Adipocyte (in vitro differentiated cells): ENCODE measurements around the gene NPAS3.

ENCODE experiments used
- DNase-seq: peaks from one replicate; pipeline ENCODE4 v3.0.0-alpha.2; 2015; ENCODE audit warnings: low read depth
- H3K27me3 ChIP-seq: replicated peaks from 2 replicates; pipeline ENCODE4 v1.7.0; 2013; ENCODE audit warnings: mild to moderate bottlenecking, low read length, moderate library complexity; ENCODE audit not compliant: control insufficient read depth, insufficient read depth
- H3K36me3 ChIP-seq: 2 replicates; pipeline ENCODE4 v1.7.0; 2013; ENCODE audit warnings: low read length, mild to moderate bottlenecking, moderate library complexity; ENCODE audit not compliant: control insufficient read depth, insufficient read depth, severe bottlenecking
- H3K4me1 ChIP-seq: 2 replicates; pipeline ENCODE4 v1.7.0; 2013; ENCODE audit warnings: mild to moderate bottlenecking, low read length, moderate library complexity; ENCODE audit not compliant: control insufficient read depth, insufficient read depth
- H3K4me3 ChIP-seq: 2 replicates; pipeline ENCODE4 v1.7.0; 2013; ENCODE audit warnings: mild to moderate bottlenecking, low read length, moderate library complexity
- H3K9ac ChIP-seq: 2 replicates; pipeline ENCODE4 v1.7.0; 2013; ENCODE audit warnings: mild to moderate bottlenecking, low read length, moderate library complexity
- H3K9me3 ChIP-seq: 2 replicates; pipeline ENCODE4 v1.7.0; 2013; ENCODE audit warnings: mild to moderate bottlenecking, low read length, moderate library complexity; ENCODE audit not compliant: control insufficient read depth

NPAS3 gene

DNA sequence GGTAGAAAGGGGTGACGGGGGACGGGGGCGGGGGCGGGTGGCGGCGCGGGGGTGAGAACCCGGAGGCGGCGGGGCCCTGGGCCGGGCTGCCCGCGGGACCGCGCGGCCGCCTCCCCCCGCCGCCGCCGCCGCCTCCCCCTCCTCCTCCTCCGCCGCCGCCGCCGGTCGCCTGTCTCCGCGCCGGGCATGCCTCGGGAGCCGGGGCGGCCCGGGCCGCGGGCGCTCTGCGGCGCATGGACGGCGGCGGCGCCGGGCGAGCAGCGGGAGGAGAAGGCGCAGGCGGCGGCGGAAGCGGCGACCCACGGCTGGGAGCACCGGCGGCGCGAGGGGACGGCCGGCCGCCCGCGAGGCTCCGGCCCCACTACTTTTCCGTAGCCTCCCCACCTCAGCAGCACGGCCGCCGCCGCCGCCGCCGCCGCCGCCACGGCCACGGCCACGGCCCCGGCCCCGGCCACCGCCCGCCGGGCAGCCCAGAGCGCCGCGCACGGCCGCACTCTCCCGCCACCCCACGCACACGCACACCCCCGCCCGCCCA lies at the start of gene NPAS3:
TSS of gene NPAS3 (plus strand) at position 161 of the 535 bp plus-strand sequence.
- Histone ChIP-seq H3K27me3 (peaks cover 18% of the 10 kb centered on the region), H3K4me3 (peak within 1 kb of the TSS; percentile 87)
- DNase-seq = peak; percentile 59

DNA sequence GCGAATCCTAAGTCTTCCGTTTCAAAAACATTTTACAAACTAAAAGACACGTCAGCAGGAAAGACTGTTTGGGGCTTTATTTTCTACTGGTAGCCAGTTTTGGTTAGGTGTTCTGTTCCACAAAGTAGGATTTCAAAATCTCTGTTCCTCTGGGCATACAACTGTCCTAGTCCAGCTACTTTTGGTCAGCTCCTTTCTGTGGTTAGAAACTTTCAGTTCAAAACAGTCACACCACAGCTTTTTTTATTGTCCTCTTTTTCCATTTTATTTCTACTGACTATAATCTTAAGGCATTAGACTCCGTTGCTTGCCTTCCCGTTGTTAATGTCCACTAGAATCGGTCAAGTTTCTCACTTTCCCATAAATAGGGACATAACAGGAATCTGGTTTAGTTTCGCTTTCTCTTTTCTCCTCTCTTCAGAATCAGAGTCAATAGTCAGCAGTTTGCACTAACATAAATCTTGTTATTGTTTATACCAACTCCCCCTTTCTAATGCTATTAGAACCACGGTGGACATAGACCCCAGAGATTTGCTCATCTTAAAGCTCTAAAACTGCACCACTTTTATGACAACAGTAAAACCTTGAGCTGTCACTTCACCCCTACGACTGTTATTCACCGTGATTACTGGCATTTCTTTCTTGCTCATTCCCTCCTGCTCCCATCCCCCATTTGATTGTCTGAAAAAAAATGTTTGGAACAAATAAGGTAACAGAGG lies 41.5 kb upstream of the NPAS3 start:
- peaks cover 4% of the 10 kb centered on the region for H3K4me1 ChIP-seq
- no peaks in the 10 kb centered on the region for H3K27me3 ChIP-seq
- peak; percentile 43 for DNase-seq
- H3K9me3 ChIP-seq = no peaks in the 10 kb centered on the region
- no peaks in the 10 kb centered on the region for H3K36me3 ChIP-seq
- peak overlapping the region; percentile 82 for H3K9ac ChIP-seq
- H3K4me3 ChIP-seq = peak overlapping the region; percentile 89

More for the DNA sequence above, at the start of gene NPAS3:
- Histone ChIP-seq H3K36me3 (no peaks in the 10 kb centered on the region), H3K4me1 (peaks cover 13% of the 10 kb centered on the region), H3K9me3 (no peaks in the 10 kb centered on the region), H3K9ac (peak within 1 kb of the TSS; percentile 91)

DNA sequence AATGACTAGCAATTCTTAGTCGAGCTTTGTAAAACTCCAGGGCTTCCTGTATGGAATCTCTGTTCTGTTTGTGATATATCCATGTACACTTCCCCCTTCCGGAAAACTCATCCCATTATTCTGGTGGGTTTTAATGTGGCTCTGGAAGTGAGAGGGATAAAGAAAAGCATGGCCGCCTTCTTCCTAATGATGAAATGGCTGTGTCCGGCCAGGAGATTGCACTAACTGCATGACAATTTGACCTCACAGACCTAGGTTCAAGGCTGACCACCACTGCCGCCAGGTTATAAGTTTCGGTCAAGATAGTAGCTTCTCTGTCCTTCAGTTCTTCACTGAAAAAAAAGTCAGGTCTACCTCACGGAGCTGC lies 41.0 kb upstream of the NPAS3 start:
- H3K4me3 ChIP-seq = peak overlapping the region; percentile 89
- DNase-seq = no peak

DNA sequence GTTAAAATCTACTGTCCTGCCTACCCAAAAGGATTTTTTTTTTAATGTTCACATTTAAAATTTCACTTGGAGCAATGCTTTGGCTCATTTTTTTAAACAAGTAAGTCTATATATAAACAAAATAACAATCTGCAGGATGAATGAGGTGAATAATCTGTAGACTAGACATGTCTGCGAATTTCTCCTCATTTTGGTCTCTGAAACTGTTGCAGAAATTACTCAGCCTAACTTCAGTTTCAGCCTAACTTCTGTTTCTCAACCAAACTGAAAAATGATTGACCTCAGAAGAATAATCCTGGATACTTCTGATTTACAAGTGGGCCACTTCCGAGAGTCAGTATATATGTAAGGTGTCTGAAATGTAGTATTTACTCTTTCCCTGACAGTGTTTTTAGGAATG lies 39.8 kb upstream of the NPAS3 start:
- H3K27me3 ChIP-seq = no peaks in the 10 kb centered on the region
- H3K4me1 ChIP-seq = peaks cover 4% of the 10 kb centered on the region
- no peak overlapping the region for H3K9ac ChIP-seq
- H3K9me3 ChIP-seq = no peaks in the 10 kb centered on the region
- H3K36me3 ChIP-seq = no peaks in the 10 kb centered on the region
- no peak for DNase-seq
- no peak overlapping the region for H3K4me3 ChIP-seq

More for the DNA sequence above, 41.0 kb upstream of the NPAS3 start:
- H3K9me3 ChIP-seq = no peaks in the 10 kb centered on the region
- H3K27me3 ChIP-seq = no peaks in the 10 kb centered on the region
- peak overlapping the region; percentile 82 for H3K9ac ChIP-seq
- peaks cover 4% of the 10 kb centered on the region for H3K4me1 ChIP-seq
- H3K36me3 ChIP-seq = no peaks in the 10 kb centered on the region

DNA sequence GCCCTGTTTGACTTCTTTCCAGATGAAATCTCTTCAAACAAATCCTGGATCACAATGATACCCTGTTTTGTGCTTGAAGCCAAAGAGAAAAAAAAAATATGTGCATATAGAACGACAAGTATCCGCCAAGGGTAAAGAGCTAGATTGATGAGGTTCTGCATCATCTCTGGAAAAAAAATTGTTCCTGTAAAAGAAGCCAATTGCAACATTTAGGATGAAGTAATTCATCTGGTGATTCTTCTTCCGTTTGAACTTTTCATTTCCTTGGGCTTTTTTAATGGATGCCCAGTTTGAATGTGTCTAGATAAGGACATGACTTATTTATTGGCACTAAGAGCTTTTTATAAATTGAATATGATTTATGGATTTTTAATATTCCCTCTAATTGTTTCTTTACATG lies 38.1 kb upstream of the NPAS3 start:
- H3K9me3 ChIP-seq = no peaks in the 10 kb centered on the region

DNA sequence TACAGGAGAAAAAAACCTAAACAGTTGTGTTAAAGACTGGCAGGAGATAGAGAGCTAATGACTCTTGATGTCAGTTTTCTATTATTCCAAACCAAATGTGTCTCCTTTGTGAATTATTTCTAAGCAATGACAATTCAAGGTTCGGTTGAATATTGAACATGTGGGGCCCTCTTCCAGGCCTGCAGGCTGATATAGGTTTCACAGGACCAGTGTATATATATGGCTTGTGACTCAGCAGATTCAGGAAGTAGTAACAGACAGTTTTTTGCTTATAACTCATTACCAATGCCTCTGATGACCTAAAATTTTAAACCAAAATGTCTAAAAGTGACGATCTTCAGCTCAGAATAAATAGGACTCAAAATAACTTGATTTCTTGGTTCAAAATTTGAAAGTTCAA lies 33.7 kb upstream of the NPAS3 start:
- no peak overlapping the region for H3K9ac ChIP-seq
- no peaks in the 10 kb centered on the region for H3K36me3 ChIP-seq
- no peaks in the 10 kb centered on the region for H3K27me3 ChIP-seq
- H3K4me1 ChIP-seq = no peaks in the 10 kb centered on the region
- H3K4me3 ChIP-seq = no peak overlapping the region
- no peaks in the 10 kb centered on the region for H3K9me3 ChIP-seq
- no peak for DNase-seq

More for the DNA sequence above, 38.1 kb upstream of the NPAS3 start:
- Histone ChIP-seq H3K9ac (no peak overlapping the region), H3K27me3 (no peaks in the 10 kb centered on the region), H3K4me1 (peaks cover 4% of the 10 kb centered on the region), H3K36me3 (no peaks in the 10 kb centered on the region), H3K4me3 (no peak overlapping the region)
- no peak for DNase-seq

DNA sequence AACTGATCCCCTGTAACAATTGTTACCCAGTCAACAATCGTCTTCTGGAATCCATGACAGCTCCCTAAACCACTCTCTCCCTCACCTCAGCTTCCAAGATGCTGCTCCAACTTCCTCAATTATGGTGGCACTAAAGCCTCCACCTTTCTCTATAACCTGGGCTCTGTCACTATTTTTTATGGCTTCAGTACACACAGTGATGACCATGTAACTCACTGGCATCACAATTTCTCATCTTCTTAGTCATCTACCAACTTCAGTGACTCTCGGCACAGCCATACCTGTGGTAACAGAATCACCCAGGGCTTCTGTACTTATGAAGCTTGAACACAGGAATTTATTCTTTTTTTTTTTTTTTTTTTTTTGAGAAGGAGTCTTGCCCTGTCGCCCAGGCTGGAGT lies 32.0 kb upstream of the NPAS3 start:
- Histone ChIP-seq H3K27me3 (no peaks in the 10 kb centered on the region), H3K36me3 (no peaks in the 10 kb centered on the region), H3K9me3 (no peaks in the 10 kb centered on the region), H3K4me3 (no peak overlapping the region), H3K4me1 (no peaks in the 10 kb centered on the region), H3K9ac (no peak overlapping the region)
- DNase-seq = no peak

DNA sequence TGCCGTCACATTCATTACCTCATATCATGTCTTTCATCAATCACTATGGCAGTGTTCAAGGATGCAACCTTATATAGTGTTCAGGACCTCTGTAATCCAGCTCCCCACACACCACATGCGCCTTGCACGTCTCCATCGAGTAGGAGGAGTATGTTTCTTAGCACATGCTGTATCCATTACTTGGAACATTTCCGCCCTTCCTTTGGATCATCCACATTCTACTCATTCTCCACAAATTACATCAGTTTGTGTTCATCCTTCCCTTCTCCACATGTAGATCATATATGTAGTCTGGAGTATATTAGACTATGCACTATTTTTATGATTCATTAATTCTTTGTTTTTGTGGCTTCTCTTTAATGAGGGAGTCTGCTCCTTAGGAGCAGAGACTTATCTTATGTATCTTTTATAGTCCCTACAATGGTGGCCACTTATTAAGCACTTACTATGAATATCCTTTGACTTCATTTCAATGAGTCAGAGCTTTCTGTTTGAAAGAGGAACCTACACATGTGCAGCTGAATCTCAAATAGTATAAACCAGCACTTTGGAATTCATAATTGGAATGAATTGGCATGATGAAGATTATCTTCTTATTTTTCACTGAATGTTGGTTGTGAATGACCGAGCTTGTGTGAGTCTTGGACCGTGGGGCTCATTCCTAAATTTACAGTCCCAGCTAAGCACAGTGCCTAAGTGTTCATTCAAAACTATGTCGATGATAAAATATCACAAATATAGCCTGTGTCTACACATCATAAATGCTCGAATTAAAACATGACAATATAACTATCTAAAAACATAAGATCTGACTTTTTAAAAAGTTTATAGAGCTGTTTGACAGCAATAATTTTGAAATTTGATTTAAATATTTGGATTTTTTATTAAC lies 30.2 kb upstream of the NPAS3 start:
- Histone ChIP-seq H3K9ac (no peak overlapping the region), H3K9me3 (no peaks in the 10 kb centered on the region), H3K4me3 (no peak overlapping the region), H3K27me3 (no peaks in the 10 kb centered on the region), H3K36me3 (no peaks in the 10 kb centered on the region), H3K4me1 (no peaks in the 10 kb centered on the region)
- no peak for DNase-seq

DNA sequence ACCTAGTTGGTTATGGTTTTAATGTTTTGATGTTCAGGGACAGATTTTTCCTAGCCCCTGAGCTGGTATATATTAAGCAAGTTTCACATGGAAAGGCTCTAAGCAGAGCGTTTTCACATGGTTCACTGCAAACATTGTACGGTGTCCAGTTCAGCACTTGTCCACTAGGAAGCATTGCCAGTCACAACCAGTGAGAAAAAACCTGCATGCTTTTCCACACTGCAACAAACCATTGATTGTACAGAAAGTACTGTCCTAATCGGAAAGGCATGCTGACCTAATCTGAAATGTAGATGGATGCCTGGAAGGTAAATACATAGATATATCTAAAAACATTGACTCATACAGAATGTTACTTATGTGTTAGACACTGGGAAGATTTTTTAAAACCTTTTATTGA lies 25.0 kb upstream of the NPAS3 start:
- H3K4me1 ChIP-seq = no peaks in the 10 kb centered on the region
- no peaks in the 10 kb centered on the region for H3K36me3 ChIP-seq
- DNase-seq = peak; percentile 19
- H3K9me3 ChIP-seq = no peaks in the 10 kb centered on the region
- no peak overlapping the region for H3K4me3 ChIP-seq
- H3K27me3 ChIP-seq = peaks cover 12% of the 10 kb centered on the region
- H3K9ac ChIP-seq = no peak overlapping the region

DNA sequence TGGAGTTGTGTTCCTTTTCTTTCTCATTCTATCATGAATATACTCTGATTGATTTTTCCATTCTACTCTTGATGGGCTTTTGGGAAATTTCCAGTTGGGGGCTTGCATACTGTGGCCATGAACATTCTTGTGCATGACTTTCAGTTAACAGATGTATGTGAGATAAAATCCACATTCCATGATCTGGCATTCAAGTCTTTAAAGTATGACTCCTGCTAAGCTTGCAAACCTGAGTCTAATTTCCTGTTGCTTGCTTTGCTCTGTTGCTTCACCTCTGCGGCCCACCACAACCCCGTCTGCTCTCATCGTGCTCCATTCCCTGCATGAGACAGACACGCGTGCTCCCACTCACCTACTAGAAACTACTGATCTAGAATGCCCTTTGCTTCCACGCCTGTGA lies 24.3 kb upstream of the NPAS3 start:
- Histone ChIP-seq H3K4me3 (no peak overlapping the region), H3K9ac (no peak overlapping the region), H3K9me3 (no peaks in the 10 kb centered on the region), H3K36me3 (no peaks in the 10 kb centered on the region), H3K27me3 (peaks cover 12% of the 10 kb centered on the region), H3K4me1 (no peaks in the 10 kb centered on the region)
- no peak for DNase-seq

DNA sequence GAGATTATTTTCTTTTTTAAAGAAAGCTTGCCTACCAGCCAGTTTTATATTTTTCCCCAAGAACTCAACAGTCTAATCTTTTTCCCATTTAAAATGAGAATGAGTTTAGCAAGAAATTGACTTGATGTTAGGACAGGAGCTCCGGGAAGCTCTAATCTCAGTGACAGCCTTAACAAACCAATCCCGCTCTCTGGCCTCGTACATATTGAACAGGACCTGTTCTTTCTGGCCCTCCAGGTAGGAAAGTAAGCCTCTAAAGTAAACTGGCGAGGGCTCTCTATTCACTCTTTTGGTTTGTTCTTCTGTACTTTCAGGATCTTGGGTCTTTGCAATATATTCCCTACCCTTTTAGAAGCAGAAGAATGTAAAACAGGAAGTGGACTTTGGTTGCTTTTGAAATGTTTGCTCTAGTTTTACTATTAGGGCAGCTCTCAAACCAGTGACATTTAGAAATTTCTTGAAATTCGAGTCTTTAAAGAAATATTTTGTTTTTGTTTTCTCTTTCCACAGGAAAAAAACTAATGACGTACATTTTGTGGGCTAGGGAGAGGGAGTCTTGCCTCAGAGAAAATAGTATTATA lies 17.9 kb upstream of the NPAS3 start:
- H3K27me3 ChIP-seq = peaks cover 8% of the 10 kb centered on the region
- H3K4me3 ChIP-seq = no peak overlapping the region
- DNase-seq = no peak
- no peak overlapping the region for H3K9ac ChIP-seq
- no peaks in the 10 kb centered on the region for H3K9me3 ChIP-seq
- no peaks in the 10 kb centered on the region for H3K4me1 ChIP-seq
- H3K36me3 ChIP-seq = no peaks in the 10 kb centered on the region
